AG04450 (cell line): Measurements from ENCODE around the gene RASGRF2. TPM values are rescaled to one million over a fixed set of nuclear protein-coding genes. Genes with fewer than 3 reads are reported as not detected.

Source experiments
- CTCF ChIA-PET: fragments of 300-600, 350-600 bp; formaldehyde crosslinking; extraction: SDS; loops from one replicate; lab custom pipeline; 2022; ENCODE audit warnings: antibody characterized with exemption, inconsistent platforms; lab: Charles Lee
- POLR2A ChIA-PET: fragments of 350-600 bp; formaldehyde crosslinking; extraction: SDS; loops from one replicate; lab custom pipeline; 2021; ENCODE audit warnings: antibody characterized with exemption, inconsistent platforms; lab: Yijun Ruan, JAX
- DNase-seq: peaks from one replicate; pipeline ENCODE4 v3.0.0-alpha.2; 2011; ENCODE audit warnings: low read depth, low spot score
- H3K27ac ChIP-seq: one replicate; pipeline ENCODE4 v1.5.1; 2012; ENCODE audit warnings: low read depth, low read length, control low read depth
- H3K27me3 ChIP-seq: one replicate; pipeline ENCODE4 v1.6.0; 2012; ENCODE audit warnings: low read length; ENCODE audit not compliant: control insufficient read depth, insufficient read depth
- H3K4me3 ChIP-seq: 2 replicates; pipeline ENCODE4 v1.5.1; 2011; ENCODE audit warnings: mild to moderate bottlenecking, low read depth, low read length, control low read depth
- H3K9me3 ChIP-seq: 2 replicates; pipeline ENCODE4 v1.5.1; 2012; ENCODE audit warnings: low read length; ENCODE audit not compliant: control insufficient read depth, insufficient read depth
- polyA plus RNA-seq: library from polyadenylated mRNA; depleted of rRNA; stranded (reverse); fragments of >200 nt; gene quantifications from 2 replicates; pipeline ENCODE4 v1.2.3, GENCODE V29; 2011
- TF ChIP-seq, protein P1 (sequence below): IDR thresholded peaks from 2 replicates; pipeline ENCODE4 v1.5.1; 2011; ENCODE audit warnings: low read depth, low read length, control low read depth, inconsistent platforms

Gene RASGRF2
- polyA plus RNA-seq, 1 experiment: 19.5 TPM

- H3K27ac ChIP-seq: no peak overlapping the region
- no peaks in the 10 kb centered on the region for H3K9me3 ChIP-seq
- H3K4me3 ChIP-seq: no peak overlapping the region
- ChIA-PET POLR2A (no interaction called here), CTCF (interaction anchor here (0.6 to 1.1 kb wide), 3 partner anchors 8 to 266 kb away, joined by 3 to 4 read pairs (median 3); no protein-coding TSS in a partner anchor)
- TF ChIP-seq, protein P1, sequence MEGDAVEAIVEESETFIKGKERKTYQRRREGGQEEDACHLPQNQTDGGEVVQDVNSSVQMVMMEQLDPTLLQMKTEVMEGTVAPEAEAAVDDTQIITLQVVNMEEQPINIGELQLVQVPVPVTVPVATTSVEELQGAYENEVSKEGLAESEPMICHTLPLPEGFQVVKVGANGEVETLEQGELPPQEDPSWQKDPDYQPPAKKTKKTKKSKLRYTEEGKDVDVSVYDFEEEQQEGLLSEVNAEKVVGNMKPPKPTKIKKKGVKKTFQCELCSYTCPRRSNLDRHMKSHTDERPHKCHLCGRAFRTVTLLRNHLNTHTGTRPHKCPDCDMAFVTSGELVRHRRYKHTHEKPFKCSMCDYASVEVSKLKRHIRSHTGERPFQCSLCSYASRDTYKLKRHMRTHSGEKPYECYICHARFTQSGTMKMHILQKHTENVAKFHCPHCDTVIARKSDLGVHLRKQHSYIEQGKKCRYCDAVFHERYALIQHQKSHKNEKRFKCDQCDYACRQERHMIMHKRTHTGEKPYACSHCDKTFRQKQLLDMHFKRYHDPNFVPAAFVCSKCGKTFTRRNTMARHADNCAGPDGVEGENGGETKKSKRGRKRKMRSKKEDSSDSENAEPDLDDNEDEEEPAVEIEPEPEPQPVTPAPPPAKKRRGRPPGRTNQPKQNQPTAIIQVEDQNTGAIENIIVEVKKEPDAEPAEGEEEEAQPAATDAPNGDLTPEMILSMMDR: no peak
- DNase-seq: no peak
- no peaks in the 10 kb centered on the region for H3K27me3 ChIP-seq
Measured at GRCh38 chr5:80977764-80978163, 17.6 kb downstream of the RASGRF2 start.

- CTCF ChIA-PET: interaction anchor here (1.0 to 1.3 kb wide), 2 partner anchors 144 to 307 kb away, joined by 3 read pairs; no protein-coding TSS in a partner anchor
- no peak overlapping the region for H3K27ac ChIP-seq
- POLR2A ChIA-PET: no interaction called here
- no peaks in the 10 kb centered on the region for H3K9me3 ChIP-seq
- no peaks in the 10 kb centered on the region for H3K27me3 ChIP-seq
- TF ChIP-seq, protein P1: no peak
- no peak for DNase-seq
- H3K4me3 ChIP-seq: no peak overlapping the region
Measured at GRCh38 chr5:80978772-80979317, 18.7 kb downstream of the RASGRF2 start.

GRCh38 chr5:80982093-80982492, 21.9 kb downstream of the RASGRF2 start:
- TF ChIP-seq, protein P1: no peak
- H3K27ac ChIP-seq: no peak overlapping the region
- CTCF ChIA-PET: no interaction called here
- DNase-seq: no peak
- no peaks in the 10 kb centered on the region for H3K27me3 ChIP-seq
- no peaks in the 10 kb centered on the region for H3K9me3 ChIP-seq
- POLR2A ChIA-PET: no interaction called here
- no peak overlapping the region for H3K4me3 ChIP-seq

GRCh38 chr5:80985600-80986228, 25.6 kb downstream of the RASGRF2 start:
- POLR2A ChIA-PET: no interaction called here
- H3K27ac ChIP-seq: no peak overlapping the region
- H3K27me3 ChIP-seq: no peaks in the 10 kb centered on the region
- no peaks in the 10 kb centered on the region for H3K9me3 ChIP-seq
- TF ChIP-seq, protein P1: no peak
- H3K4me3 ChIP-seq: no peak overlapping the region
- DNase-seq: no peak
- CTCF ChIA-PET: interaction anchor here (0.5 to 1.0 kb wide), 2 partner anchors 8 to 678 kb away, joined by 3 to 5 read pairs; no protein-coding TSS in a partner anchor

GRCh38 chr5:80986382-80986781, 26.2 kb downstream of the RASGRF2 start:
- DNase-seq: no peak
- TF ChIP-seq, protein P1: no peak
- Histone ChIP-seq H3K27me3 (no peaks in the 10 kb centered on the region), H3K9me3 (no peaks in the 10 kb centered on the region), H3K4me3 (no peak overlapping the region), H3K27ac (no peak overlapping the region)
- POLR2A ChIA-PET: interaction anchor here (1.3 kb wide), 1 partner anchor 24 kb away, joined by 4 read pairs; no protein-coding TSS in a partner anchor
- CTCF ChIA-PET: interaction anchor here (1.0 kb wide), 1 partner anchor 9 kb away, joined by 3 read pairs; no protein-coding TSS in a partner anchor
